Liver (tissue), 9 donors: ENCODE results near the gene CLRN3. TPM values are rescaled to one million over a fixed set of nuclear protein-coding genes. Genes with fewer than 3 reads are reported as not detected.

Source experiments
- DNase-seq: peaks from one replicate; pipeline ENCODE4 v3.0.0-alpha.2; 2017; ENCODE audit warnings: low spot score
- H3K27ac ChIP-seq, 2 donors: one replicate each; pipeline ENCODE4 v1.7.0; 2013; ENCODE audit warnings: inconsistent platforms in 2 of 2, low read length in 2 of 2, control low read depth in 1 of 2, low read depth in 1 of 2, mild to moderate bottlenecking in 1 of 2
- H3K27me3 ChIP-seq, 4 donors: one replicate each; pipeline versions ENCODE4 v1.6.1 to v1.7.0; 2013; ENCODE audit warnings: low read length in 3 of 4, inconsistent platforms in 1 of 4, mild to moderate bottlenecking in 1 of 4, moderate library complexity in 1 of 4; ENCODE audit not compliant: control insufficient read depth in 4 of 4, insufficient read depth in 4 of 4
- H3K36me3 ChIP-seq, 4 donors: one replicate each; pipeline versions ENCODE4 v1.6.1 to v1.7.0; 2013; ENCODE audit warnings: low read length in 3 of 4, mild to moderate bottlenecking in 3 of 4, low read depth in 1 of 4, moderate library complexity in 1 of 4; ENCODE audit not compliant: control insufficient read depth in 4 of 4, insufficient read depth in 3 of 4
- H3K4me1 ChIP-seq, 4 donors: one replicate each; pipeline versions ENCODE4 v1.6.1 to v1.7.0; 2013; ENCODE audit warnings: low read length in 3 of 4, mild to moderate bottlenecking in 3 of 4, moderate library complexity in 1 of 4; ENCODE audit not compliant: control insufficient read depth in 4 of 4, insufficient read depth in 4 of 4
- H3K4me3 ChIP-seq, 3 donors: one replicate each; pipeline versions ENCODE4 v1.6.1 to v1.7.0; 2013; ENCODE audit warnings: low read length in 3 of 3, control low read depth in 1 of 3, low read depth in 1 of 3, mild to moderate bottlenecking in 1 of 3
- H3K9ac ChIP-seq, 2 donors: one replicate each; pipeline ENCODE4 v1.7.0; 2013; ENCODE audit warnings: low read length in 2 of 2, mild to moderate bottlenecking in 2 of 2, moderate library complexity in 2 of 2, control low read depth in 1 of 2, low read depth in 1 of 2
- H3K9me3 ChIP-seq, 4 donors: one replicate each; pipeline versions ENCODE4 v1.6.1 to v1.7.0; 2013; ENCODE audit warnings: low read length in 3 of 4; ENCODE audit not compliant: control insufficient read depth in 4 of 4
- ATF3 ChIP-seq: IDR thresholded peaks from 2 replicates; pipeline ENCODE4 v1.6.1; 2016; ENCODE audit warnings: antibody characterized with exemption
- CTCF ChIP-seq: fragments of 150-350 bp; IDR thresholded peaks from 2 replicates; pipeline ENCODE4 v1.5.1; 2017; ENCODE audit warnings: improper control_type of control experiment, low read depth, low read length; ENCODE audit not compliant: missing input control
- EGR1 ChIP-seq, 2 donors: IDR thresholded peaks; 2 replicates each; pipeline ENCODE4 v1.6.1; 2016 to 2018; ENCODE audit warnings: antibody characterized with exemption in 2 of 2, low read depth in 2 of 2
- FOXA1 ChIP-seq: IDR thresholded peaks from 2 replicates; pipeline ENCODE4 v1.6.1; 2016; ENCODE audit warnings: antibody characterized with exemption
- FOXA2 ChIP-seq: IDR thresholded peaks from 2 replicates; pipeline ENCODE4 v1.6.1; 2016; ENCODE audit warnings: antibody characterized with exemption
- GABPA ChIP-seq, 2 donors: IDR thresholded peaks in 1 of 2; conservative IDR thresholded peaks in 1 of 2; 2 replicates each; pipeline ENCODE4 v1.6.1; 2016; ENCODE audit warnings: antibody characterized with exemption in 2 of 2, mild to moderate bottlenecking in 1 of 2, moderate library complexity in 1 of 2
- HNF4A ChIP-seq, 2 donors: conservative IDR thresholded peaks; 2 replicates each; pipeline ENCODE4 v1.6.1; 2016; ENCODE audit warnings: antibody characterized with exemption in 2 of 2, mild to moderate bottlenecking in 2 of 2
- HNF4G ChIP-seq: IDR thresholded peaks from 2 replicates; pipeline ENCODE4 v1.6.1; 2016; ENCODE audit warnings: antibody characterized with exemption
- JUND ChIP-seq, 2 donors: IDR thresholded peaks; 2 replicates each; pipeline ENCODE4 v1.6.1; 2016; ENCODE audit warnings: antibody characterized with exemption in 2 of 2
- MAX ChIP-seq: IDR thresholded peaks from 2 replicates; pipeline ENCODE4 v1.6.1; 2016; ENCODE audit warnings: antibody characterized with exemption
- NR2F2 ChIP-seq: IDR thresholded peaks from 2 replicates; pipeline ENCODE4 v1.6.1; 2016; ENCODE audit warnings: antibody characterized with exemption
- RAD21 ChIP-seq, 2 donors: IDR thresholded peaks; 2 replicates each; pipeline ENCODE4 v1.6.1; 2016; ENCODE audit warnings: antibody characterized with exemption in 2 of 2, mild to moderate bottlenecking in 2 of 2
- REST ChIP-seq: IDR thresholded peaks from 2 replicates; pipeline ENCODE4 v1.6.1; 2016; ENCODE audit warnings: antibody characterized with exemption, mild to moderate bottlenecking
- RXRA ChIP-seq, 2 donors: IDR thresholded peaks; 2 replicates each; pipeline ENCODE4 v1.6.1; 2017 to 2018; ENCODE audit warnings: antibody characterized with exemption in 2 of 2, mild to moderate bottlenecking in 1 of 2
- SP1 ChIP-seq: IDR thresholded peaks from 2 replicates; pipeline ENCODE4 v1.6.1; 2018; ENCODE audit warnings: antibody characterized with exemption, mild to moderate bottlenecking
- TAF1 ChIP-seq: conservative IDR thresholded peaks from 2 replicates; pipeline ENCODE4 v1.6.1; 2016; ENCODE audit warnings: antibody characterized with exemption, mild to moderate bottlenecking
- YY1 ChIP-seq: IDR thresholded peaks from 2 replicates; pipeline ENCODE4 v1.6.1; 2016; ENCODE audit warnings: antibody characterized with exemption, mild to moderate bottlenecking
- ZBTB33 ChIP-seq: IDR thresholded peaks from 2 replicates; pipeline ENCODE4 v1.6.1; 2016; ENCODE audit warnings: antibody characterized with exemption
- whole genome bisulfite sequencing: extraction: QIAGEN DNeasy Blood & Tissue Kit; methylation state at CpG from one replicate; pipeline ENCODE4 v1.1.7; 2013; 5-methylcytosine and 5-hydroxymethylcytosine counted together
- polyA plus RNA-seq, 2 donors: library from polyadenylated mRNA; stranded (reverse) in 1 of 2; unstranded in 1 of 2; fragments of 200-250 nt in 1 of 2; fragments of >200 nt in 1 of 2; fragmentation: Nextera tagmentation in 1 of 2; extraction: Ambion mirVana in 1 of 2; gene quantifications; one replicate each; pipeline versions ENCODE4 v1.2.1 to v1.2.3, GENCODE V29; 2013 to 2015
- total RNA-seq, 2 donors: library from RNA; depleted of rRNA; stranded (reverse); fragments of >200 nt; gene quantifications; one replicate each; pipeline ENCODE4 v1.2.3, GENCODE V29; 2014
- donor health status: healthy.
- donor health status: healthy.
- donor health status: healthy.
- donor health status: healthy.
- donor health status: healthy.

The CLRN3 gene
- total and polyA plus RNA-seq, 4 donors = 0.33 to 16.9 (median 6.9) TPM

- H3K4me1 ChIP-seq = peaks cover 4 to 40% (median 15%) of the 10 kb centered on the region in 4 donors
- H3K9me3 ChIP-seq = no peaks in the 10 kb centered on the region
- H3K27ac ChIP-seq = no peak overlapping the region
- 90% methylated on average over 5 of the region's 5 CpGs for WGBS
- H3K27me3 ChIP-seq = no peaks in the 10 kb centered on the region
- no peak for DNase-seq
- H3K36me3 ChIP-seq = peaks cover 0 to 11% (median 2%) of the 10 kb centered on the region in 4 donors
- H3K9ac ChIP-seq = no peak overlapping the region
- no peak overlapping the region for H3K4me3 ChIP-seq
- TF ChIP-seq MAX (no peak), RAD21 (IDR thresholded peaks at IDR 0.05) (no peak), JUND (IDR thresholded peaks at IDR 0.05) (no peak), GABPA (IDR thresholded peaks at IDR 0.05 in 1 of 2, conservative IDR thresholded peaks at IDR 0.05 in 1 of 2) (no peak), FOXA1 (no peak), YY1 (no peak), REST (no peak), RXRA (IDR thresholded peaks at IDR 0.05) (no peak), CTCF (no peak), SP1 (no peak), HNF4G (no peak), ZBTB33 (no peak), EGR1 (IDR thresholded peaks at IDR 0.05; ENCODE audit: low read depth in 2 of 2) (no peak), HNF4A (conservative IDR thresholded peaks at IDR 0.05) (no peak), NR2F2 (no peak), TAF1 (no peak), ATF3 (no peak), FOXA2 (no peak)
These were observed 8.2 kb downstream of the CLRN3 start for GRCh38 chr10:127884501-127884900.
